ENCODE measurements around the gene KNL1. TPM values are rescaled to one million over a fixed set of nuclear protein-coding genes. Genes with fewer than 3 reads are reported as not detected.

Gene KNL1
- total and polyA plus RNA-seq, 4 donors = 1.5 to 38.5 (median 2.9) TPM

DNA sequence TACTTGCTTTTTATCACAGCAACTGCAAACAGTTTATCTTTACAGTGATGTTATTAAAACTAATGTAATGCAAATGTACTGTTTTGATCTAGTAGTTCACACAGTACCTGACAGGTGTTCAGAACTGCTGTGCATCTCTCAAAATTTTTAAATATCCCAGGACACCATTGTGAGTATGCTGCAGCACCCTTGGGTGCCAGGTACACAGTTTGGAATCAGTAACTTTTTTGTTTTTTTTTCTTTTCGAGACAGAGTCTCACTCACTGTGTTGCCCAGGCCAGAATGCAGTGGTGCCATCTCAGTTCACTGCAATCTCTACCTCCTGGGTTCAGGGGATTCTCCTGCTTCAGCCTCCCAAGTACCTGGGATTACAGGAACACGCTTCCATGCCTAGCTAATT is 3.0 kb downstream of the KNL1 start:
- Histone ChIP-seq H3K36me3 (ENCODE audit: control insufficient read depth in 4 of 4, insufficient read depth in 3 of 4, low read depth in 1 of 4, low read length in 3 of 4) (no peaks in the 10 kb centered on the region), H3K4me1 (ENCODE audit: control insufficient read depth in 4 of 4, insufficient read depth in 4 of 4, low read length in 3 of 4) (peaks cover 0 to 13% (median 9%) of the 10 kb centered on the region in 4 donors), H3K9me3 (ENCODE audit: control insufficient read depth in 4 of 4, low read length in 3 of 4) (no peaks in the 10 kb centered on the region), H3K4me3 (ENCODE audit: low read depth in 1 of 3, low read length in 3 of 3) (no peak overlapping the region), H3K9ac (ENCODE audit: low read depth in 1 of 2, low read length in 2 of 2) (no peak overlapping the region), H3K27ac (ENCODE audit: low read depth in 1 of 2, low read length in 2 of 2) (no peak overlapping the region), H3K27me3 (ENCODE audit: control insufficient read depth in 4 of 4, insufficient read depth in 4 of 4, low read length in 3 of 4) (no peaks in the 10 kb centered on the region)
- TF ChIP-seq HNF4A (conservative IDR thresholded peaks at IDR 0.05) (no peak), RXRA (IDR thresholded peaks at IDR 0.05) (no peak), FOXA1 (IDR thresholded peaks at IDR 0.05) (no peak), RAD21 (IDR thresholded peaks at IDR 0.05) (no peak), TAF1 (conservative IDR thresholded peaks at IDR 0.05) (no peak), EGR1 (IDR thresholded peaks at IDR 0.05; ENCODE audit: low read depth in 2 of 2) (no peak), YY1 (IDR thresholded peaks at IDR 0.05) (no peak), GABPA (IDR thresholded peaks at IDR 0.05 in 1 of 2, conservative IDR thresholded peaks at IDR 0.05 in 1 of 2) (no peak), SP1 (IDR thresholded peaks at IDR 0.05) (no peak), HNF4G (IDR thresholded peaks at IDR 0.05) (no peak), JUND (IDR thresholded peaks at IDR 0.05) (no peak)
- TF ChIP-seq, protein P1, sequence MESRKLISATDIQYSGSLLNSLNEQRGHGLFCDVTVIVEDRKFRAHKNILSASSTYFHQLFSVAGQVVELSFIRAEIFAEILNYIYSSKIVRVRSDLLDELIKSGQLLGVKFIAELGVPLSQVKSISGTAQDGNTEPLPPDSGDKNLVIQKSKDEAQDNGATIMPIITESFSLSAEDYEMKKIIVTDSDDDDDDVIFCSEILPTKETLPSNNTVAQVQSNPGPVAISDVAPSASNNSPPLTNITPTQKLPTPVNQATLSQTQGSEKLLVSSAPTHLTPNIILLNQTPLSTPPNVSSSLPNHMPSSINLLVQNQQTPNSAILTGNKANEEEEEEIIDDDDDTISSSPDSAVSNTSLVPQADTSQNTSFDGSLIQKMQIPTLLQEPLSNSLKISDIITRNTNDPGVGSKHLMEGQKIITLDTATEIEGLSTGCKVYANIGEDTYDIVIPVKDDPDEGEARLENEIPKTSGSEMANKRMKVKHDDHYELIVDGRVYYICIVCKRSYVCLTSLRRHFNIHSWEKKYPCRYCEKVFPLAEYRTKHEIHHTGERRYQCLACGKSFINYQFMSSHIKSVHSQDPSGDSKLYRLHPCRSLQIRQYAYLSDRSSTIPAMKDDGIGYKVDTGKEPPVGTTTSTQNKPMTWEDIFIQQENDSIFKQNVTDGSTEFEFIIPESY (IDR thresholded peaks at IDR 0.05) = no peak
- TF ChIP-seq, protein P2, sequence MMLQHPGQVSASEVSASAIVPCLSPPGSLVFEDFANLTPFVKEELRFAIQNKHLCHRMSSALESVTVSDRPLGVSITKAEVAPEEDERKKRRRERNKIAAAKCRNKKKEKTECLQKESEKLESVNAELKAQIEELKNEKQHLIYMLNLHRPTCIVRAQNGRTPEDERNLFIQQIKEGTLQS (IDR thresholded peaks at IDR 0.05) = no peak
- TF ChIP-seq, protein P3, sequence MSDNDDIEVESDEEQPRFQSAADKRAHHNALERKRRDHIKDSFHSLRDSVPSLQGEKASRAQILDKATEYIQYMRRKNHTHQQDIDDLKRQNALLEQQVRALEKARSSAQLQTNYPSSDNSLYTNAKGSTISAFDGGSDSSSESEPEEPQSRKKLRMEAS (IDR thresholded peaks at IDR 0.05) = no peak
- DNase-seq (ENCODE audit: low spot score) = no peak
- WGBS = 96% methylated on average over 2 of the region's 2 CpGs

DNA sequence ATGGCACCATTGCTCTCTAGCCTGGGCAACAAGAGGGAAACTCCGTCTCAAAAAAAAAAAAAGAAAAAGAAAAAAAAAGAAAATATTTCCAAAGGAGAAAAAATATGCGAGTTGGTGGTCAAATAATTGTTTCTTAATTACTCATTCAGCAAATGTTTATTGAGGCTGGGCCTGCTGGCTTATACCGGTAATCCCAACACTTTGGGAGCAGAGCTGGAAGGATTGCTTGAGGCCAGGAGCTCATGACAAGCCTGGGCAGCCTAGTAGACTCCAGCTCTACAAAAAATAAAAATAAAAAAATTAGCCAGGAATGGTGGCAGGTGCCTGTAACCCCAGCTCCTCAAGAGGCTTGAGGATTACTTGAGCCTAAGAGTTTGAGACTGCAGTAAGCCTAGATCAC is 4.1 kb downstream of the KNL1 start:
- DNase-seq (ENCODE audit: low spot score) = no peak
- Histone ChIP-seq H3K27ac (ENCODE audit: low read depth in 1 of 2, low read length in 2 of 2) (no peak overlapping the region), H3K36me3 (ENCODE audit: control insufficient read depth in 4 of 4, insufficient read depth in 3 of 4, low read depth in 1 of 4, low read length in 3 of 4) (no peaks in the 10 kb centered on the region), H3K27me3 (ENCODE audit: control insufficient read depth in 4 of 4, insufficient read depth in 4 of 4, low read length in 3 of 4) (no peaks in the 10 kb centered on the region), H3K4me1 (ENCODE audit: control insufficient read depth in 4 of 4, insufficient read depth in 4 of 4, low read length in 3 of 4) (peaks cover 0 to 13% (median 9%) of the 10 kb centered on the region in 4 donors), H3K4me3 (ENCODE audit: low read depth in 1 of 3, low read length in 3 of 3) (no peak overlapping the region), H3K9me3 (ENCODE audit: control insufficient read depth in 4 of 4, low read length in 3 of 4) (no peaks in the 10 kb centered on the region), H3K9ac (ENCODE audit: low read depth in 1 of 2, low read length in 2 of 2) (no peak overlapping the region)
- 76% methylated on average over 3 of the region's 3 CpGs for WGBS
- TF ChIP-seq, protein P4, sequence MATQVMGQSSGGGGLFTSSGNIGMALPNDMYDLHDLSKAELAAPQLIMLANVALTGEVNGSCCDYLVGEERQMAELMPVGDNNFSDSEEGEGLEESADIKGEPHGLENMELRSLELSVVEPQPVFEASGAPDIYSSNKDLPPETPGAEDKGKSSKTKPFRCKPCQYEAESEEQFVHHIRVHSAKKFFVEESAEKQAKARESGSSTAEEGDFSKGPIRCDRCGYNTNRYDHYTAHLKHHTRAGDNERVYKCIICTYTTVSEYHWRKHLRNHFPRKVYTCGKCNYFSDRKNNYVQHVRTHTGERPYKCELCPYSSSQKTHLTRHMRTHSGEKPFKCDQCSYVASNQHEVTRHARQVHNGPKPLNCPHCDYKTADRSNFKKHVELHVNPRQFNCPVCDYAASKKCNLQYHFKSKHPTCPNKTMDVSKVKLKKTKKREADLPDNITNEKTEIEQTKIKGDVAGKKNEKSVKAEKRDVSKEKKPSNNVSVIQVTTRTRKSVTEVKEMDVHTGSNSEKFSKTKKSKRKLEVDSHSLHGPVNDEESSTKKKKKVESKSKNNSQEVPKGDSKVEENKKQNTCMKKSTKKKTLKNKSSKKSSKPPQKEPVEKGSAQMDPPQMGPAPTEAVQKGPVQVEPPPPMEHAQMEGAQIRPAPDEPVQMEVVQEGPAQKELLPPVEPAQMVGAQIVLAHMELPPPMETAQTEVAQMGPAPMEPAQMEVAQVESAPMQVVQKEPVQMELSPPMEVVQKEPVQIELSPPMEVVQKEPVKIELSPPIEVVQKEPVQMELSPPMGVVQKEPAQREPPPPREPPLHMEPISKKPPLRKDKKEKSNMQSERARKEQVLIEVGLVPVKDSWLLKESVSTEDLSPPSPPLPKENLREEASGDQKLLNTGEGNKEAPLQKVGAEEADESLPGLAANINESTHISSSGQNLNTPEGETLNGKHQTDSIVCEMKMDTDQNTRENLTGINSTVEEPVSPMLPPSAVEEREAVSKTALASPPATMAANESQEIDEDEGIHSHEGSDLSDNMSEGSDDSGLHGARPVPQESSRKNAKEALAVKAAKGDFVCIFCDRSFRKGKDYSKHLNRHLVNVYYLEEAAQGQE (IDR thresholded peaks at IDR 0.05) = no peak
- TF ChIP-seq YY1 (IDR thresholded peaks at IDR 0.05) = no peak
- no peak for TF ChIP-seq NR2F2 (IDR thresholded peaks at IDR 0.05)
- TF ChIP-seq, protein P3 (IDR thresholded peaks at IDR 0.05) = no peak
- TF ChIP-seq RAD21 (IDR thresholded peaks at IDR 0.05) = no peak
- TF ChIP-seq TAF1 (conservative IDR thresholded peaks at IDR 0.05) = no peak
- no peak for TF ChIP-seq JUND (IDR thresholded peaks at IDR 0.05)
- TF ChIP-seq GABPA (IDR thresholded peaks at IDR 0.05 in 1 of 2, conservative IDR thresholded peaks at IDR 0.05 in 1 of 2) = no peak
- no peak for TF ChIP-seq HNF4A (conservative IDR thresholded peaks at IDR 0.05)
- no peak for TF ChIP-seq FOXA1 (IDR thresholded peaks at IDR 0.05)
- no peak for TF ChIP-seq SP1 (IDR thresholded peaks at IDR 0.05)
- no peak for TF ChIP-seq HNF4G (IDR thresholded peaks at IDR 0.05)
- no peak for TF ChIP-seq FOXA2 (IDR thresholded peaks at IDR 0.05)
- TF ChIP-seq, protein P5, sequence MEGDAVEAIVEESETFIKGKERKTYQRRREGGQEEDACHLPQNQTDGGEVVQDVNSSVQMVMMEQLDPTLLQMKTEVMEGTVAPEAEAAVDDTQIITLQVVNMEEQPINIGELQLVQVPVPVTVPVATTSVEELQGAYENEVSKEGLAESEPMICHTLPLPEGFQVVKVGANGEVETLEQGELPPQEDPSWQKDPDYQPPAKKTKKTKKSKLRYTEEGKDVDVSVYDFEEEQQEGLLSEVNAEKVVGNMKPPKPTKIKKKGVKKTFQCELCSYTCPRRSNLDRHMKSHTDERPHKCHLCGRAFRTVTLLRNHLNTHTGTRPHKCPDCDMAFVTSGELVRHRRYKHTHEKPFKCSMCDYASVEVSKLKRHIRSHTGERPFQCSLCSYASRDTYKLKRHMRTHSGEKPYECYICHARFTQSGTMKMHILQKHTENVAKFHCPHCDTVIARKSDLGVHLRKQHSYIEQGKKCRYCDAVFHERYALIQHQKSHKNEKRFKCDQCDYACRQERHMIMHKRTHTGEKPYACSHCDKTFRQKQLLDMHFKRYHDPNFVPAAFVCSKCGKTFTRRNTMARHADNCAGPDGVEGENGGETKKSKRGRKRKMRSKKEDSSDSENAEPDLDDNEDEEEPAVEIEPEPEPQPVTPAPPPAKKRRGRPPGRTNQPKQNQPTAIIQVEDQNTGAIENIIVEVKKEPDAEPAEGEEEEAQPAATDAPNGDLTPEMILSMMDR (IDR thresholded peaks at IDR 0.05; ENCODE audit: low read depth, low read length, missing input control) = no peak
- TF ChIP-seq RXRA (IDR thresholded peaks at IDR 0.05) = no peak
- no peak for TF ChIP-seq EGR1 (IDR thresholded peaks at IDR 0.05; ENCODE audit: low read depth in 2 of 2)
- TF ChIP-seq, protein P1 (IDR thresholded peaks at IDR 0.05) = no peak
- TF ChIP-seq, protein P2 (IDR thresholded peaks at IDR 0.05) = no peak
